Measurements from ENCODE around the gene ALLC. TPM values are rescaled to one million over a fixed set of nuclear protein-coding genes. Genes with fewer than 3 reads are reported as not detected.

Gene ALLC
- total RNA-seq, 1 donor from 2014 or later = not detected

DNA sequence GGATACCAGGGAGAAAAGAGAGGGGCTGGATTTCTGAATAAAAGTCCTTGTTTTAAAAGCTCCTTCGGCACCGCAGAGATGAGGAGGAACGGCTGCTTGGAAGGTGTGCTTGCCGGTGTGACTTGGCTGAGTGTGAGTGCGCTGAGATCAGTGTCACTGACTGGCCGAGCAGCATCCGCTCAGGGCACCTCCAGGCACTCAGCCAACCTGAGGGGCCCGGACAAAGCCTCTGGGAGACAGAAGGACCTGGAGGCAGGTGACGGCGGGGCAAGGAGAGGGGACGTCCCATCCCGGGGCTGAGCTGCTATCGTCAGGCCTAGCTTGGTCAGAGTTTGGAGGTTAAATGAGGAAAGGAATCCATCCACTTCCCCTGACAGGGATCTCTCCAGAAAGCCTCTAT is 16.8 kb upstream of the ALLC start:
- no peak for DNase-seq
- Histone ChIP-seq H3K27me3 (ENCODE audit: low read depth) (no peaks in the 10 kb centered on the region), H3K4me3 (no peak overlapping the region), H3K27ac (replicated peaks) (no peak overlapping the region), H3K9me3 (replicated peaks) (no peaks in the 10 kb centered on the region), H3K36me3 (no peaks in the 10 kb centered on the region), H3K4me1 (no peaks in the 10 kb centered on the region)
- TF ChIP-seq, protein P1, sequence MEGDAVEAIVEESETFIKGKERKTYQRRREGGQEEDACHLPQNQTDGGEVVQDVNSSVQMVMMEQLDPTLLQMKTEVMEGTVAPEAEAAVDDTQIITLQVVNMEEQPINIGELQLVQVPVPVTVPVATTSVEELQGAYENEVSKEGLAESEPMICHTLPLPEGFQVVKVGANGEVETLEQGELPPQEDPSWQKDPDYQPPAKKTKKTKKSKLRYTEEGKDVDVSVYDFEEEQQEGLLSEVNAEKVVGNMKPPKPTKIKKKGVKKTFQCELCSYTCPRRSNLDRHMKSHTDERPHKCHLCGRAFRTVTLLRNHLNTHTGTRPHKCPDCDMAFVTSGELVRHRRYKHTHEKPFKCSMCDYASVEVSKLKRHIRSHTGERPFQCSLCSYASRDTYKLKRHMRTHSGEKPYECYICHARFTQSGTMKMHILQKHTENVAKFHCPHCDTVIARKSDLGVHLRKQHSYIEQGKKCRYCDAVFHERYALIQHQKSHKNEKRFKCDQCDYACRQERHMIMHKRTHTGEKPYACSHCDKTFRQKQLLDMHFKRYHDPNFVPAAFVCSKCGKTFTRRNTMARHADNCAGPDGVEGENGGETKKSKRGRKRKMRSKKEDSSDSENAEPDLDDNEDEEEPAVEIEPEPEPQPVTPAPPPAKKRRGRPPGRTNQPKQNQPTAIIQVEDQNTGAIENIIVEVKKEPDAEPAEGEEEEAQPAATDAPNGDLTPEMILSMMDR (IDR thresholded peaks at IDR 0.05; ENCODE audit: borderline replicate concordance) = no peak
- intact Hi-C loops (cut with micrococcal nuclease) = no loop called here

DNA sequence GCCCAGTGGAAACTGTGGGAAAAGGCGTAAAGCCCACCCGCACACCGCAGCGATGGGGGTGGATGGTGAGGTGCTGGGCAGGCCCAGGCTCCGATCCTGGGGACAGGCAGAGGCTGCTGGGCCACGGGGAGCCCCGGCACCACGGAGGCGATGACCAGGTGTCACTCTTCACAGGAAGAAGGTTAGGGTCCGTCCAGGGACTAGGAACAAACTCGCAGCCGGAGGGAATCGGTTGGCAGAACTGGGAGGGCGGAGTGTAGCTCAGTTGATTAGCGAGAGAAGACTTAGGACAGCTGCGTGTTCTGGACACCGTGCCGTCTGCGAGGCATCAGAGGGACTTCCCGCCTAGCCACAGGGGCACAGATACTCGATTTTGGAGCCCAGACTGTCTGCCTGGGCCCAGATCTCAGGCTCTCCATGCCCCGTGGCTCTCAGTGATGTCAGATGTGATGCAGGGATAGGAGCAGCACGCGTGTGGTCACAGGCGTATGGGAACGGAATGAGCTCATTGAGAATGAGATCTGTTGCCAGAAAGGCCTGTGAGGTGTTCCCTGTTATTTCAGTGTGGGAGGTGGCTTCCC is 16.1 kb upstream of the ALLC start:
- TF ChIP-seq, protein P1 (IDR thresholded peaks at IDR 0.05; ENCODE audit: borderline replicate concordance) = no peak

DNA sequence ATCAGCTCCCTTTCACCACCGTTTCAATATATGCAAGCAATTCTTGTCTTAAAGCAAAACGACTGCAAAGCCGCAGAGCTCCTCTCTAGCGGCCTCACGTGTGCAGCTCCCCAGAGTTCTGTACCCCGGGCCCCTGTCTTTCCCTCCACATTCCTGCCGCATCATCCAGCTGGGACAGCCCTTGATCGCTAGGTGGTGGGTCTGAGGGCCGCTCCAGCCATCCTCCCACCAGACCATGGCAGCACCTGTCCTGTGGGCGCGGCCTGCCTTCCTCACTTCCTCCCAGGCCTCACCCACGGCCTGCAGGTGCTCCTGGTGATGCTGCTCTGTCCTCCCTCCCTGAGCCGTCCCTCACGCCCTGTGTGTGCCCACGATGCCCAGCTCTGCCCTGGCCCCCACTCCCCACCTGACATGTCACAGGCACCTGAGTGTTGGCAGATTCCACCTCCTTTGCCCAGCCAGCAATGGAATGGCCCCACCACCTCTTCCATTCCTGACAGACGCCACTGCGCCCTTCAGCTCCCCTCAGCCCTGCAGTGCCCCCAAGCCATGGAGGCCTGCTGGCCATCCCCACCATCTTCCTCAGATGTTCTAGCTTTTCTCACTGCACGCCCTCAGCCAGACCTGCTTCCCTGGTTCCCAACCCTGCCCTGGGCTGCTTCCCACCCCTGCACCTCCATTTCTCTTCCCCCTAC is 15.3 kb upstream of the ALLC start:
- H3K27ac ChIP-seq (replicated peaks) = no peak overlapping the region
- no peaks in the 10 kb centered on the region for H3K27me3 ChIP-seq (ENCODE audit: low read depth)
- no peaks in the 10 kb centered on the region for H3K4me1 ChIP-seq
- TF ChIP-seq, protein P1 (IDR thresholded peaks at IDR 0.05; ENCODE audit: borderline replicate concordance) = no peak
- no peak for DNase-seq
- intact Hi-C loops (cut with micrococcal nuclease) = no loop called here
- no peaks in the 10 kb centered on the region for H3K36me3 ChIP-seq
- H3K4me3 ChIP-seq = no peak overlapping the region
- H3K9me3 ChIP-seq (replicated peaks) = no peaks in the 10 kb centered on the region

More for the DNA sequence above, 16.1 kb upstream of the ALLC start:
- Histone ChIP-seq H3K4me3 (no peak overlapping the region), H3K27ac (replicated peaks) (no peak overlapping the region), H3K36me3 (no peaks in the 10 kb centered on the region), H3K27me3 (ENCODE audit: low read depth) (no peaks in the 10 kb centered on the region), H3K4me1 (no peaks in the 10 kb centered on the region), H3K9me3 (replicated peaks) (no peaks in the 10 kb centered on the region)
- no peak for DNase-seq
- intact Hi-C loops (cut with micrococcal nuclease) = no loop called here

DNA sequence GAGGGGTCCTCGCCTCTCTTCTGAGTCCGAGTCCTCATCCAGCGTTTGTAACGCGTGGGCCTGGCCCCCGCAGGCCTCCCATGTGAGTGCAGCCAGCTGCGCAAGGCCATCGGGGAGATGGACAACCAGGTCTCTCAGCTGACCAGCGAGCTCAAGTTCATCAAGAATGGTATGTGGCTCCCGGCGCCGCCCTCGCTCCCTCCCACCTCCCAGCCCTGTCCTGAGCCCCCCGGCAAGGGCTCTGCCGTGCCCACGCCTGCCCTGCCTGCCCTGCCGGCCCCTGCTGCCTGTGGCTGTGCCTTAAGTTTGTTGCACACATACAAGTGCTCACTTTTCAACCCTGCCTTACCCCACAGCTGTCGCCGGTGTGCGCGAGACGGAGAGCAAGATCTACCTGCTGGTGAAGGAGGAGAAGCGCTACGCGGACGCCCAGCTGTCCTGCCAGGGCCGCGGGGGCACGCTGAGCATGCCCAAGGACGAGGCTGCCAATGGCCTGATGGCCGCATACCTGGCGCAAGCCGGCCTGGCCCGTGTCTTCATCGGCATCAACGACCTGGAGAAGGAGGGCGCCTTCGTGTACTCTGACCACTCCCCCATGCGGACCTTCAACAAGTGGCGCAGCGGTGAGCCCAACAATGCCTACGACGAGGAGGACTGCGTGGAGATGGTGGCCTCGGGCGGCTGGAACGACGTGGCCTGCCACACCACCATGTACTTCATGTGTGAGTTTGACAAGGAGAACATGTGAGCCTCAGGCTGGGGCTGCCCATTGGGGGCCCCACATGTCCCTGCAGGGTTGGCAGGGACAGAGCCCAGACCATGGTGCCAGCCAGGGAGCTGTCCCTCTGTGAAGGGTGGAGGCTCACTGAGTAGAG is 14.4 kb upstream of the ALLC start:
- intact Hi-C loops (cut with micrococcal nuclease) = no loop called here
- Histone ChIP-seq H3K9me3 (replicated peaks) (no peaks in the 10 kb centered on the region), H3K27me3 (ENCODE audit: low read depth) (no peaks in the 10 kb centered on the region), H3K27ac (replicated peaks) (no peak overlapping the region), H3K4me3 (no peak overlapping the region), H3K36me3 (no peaks in the 10 kb centered on the region), H3K4me1 (no peaks in the 10 kb centered on the region)
- TF ChIP-seq, protein P1 (IDR thresholded peaks at IDR 0.05; ENCODE audit: borderline replicate concordance) = no peak
- DNase-seq = no peak

DNA sequence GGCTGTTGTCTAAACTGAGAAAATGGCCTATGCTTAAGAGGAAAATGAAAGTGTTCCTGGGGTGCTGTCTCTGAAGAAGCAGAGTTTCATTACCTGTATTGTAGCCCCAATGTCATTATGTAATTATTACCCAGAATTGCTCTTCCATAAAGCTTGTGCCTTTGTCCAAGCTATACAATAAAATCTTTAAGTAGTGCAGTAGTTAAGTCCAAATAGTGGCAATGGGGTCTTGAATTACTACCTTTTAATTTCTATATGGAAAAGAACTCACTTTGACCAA is 13.8 kb upstream of the ALLC start:
- Histone ChIP-seq H3K9me3 (replicated peaks) (no peaks in the 10 kb centered on the region), H3K27ac (replicated peaks) (no peak overlapping the region), H3K4me3 (no peak overlapping the region), H3K4me1 (no peaks in the 10 kb centered on the region), H3K36me3 (no peaks in the 10 kb centered on the region), H3K27me3 (ENCODE audit: low read depth) (no peaks in the 10 kb centered on the region)
- no peak for DNase-seq
- intact Hi-C loops (cut with micrococcal nuclease) = no loop called here
- TF ChIP-seq, protein P1 (IDR thresholded peaks at IDR 0.05; ENCODE audit: borderline replicate concordance) = no peak
